CD14-positive monocyte (primary cell): Measurements from ENCODE around the gene IQGAP2. TPM values are rescaled to one million over a fixed set of nuclear protein-coding genes. Genes with fewer than 3 reads are reported as not detected.

ENCODE experiments used
- DNase-seq, 3 donors: peaks; one replicate each; pipeline ENCODE4 v3.0.0-alpha.2; 2011 to 2022
- H2AFZ ChIP-seq: 2 replicates; pipeline ENCODE4 v1.6.0; 2012; ENCODE audit warnings: mild to moderate bottlenecking, low read depth, low read length, inconsistent platforms; ENCODE audit not compliant: insufficient read depth, poor library complexity, severe bottlenecking
- H3K27ac ChIP-seq, 2 donors: 1 replicate in 1 of 2; 2 replicates in 1 of 2; pipeline ENCODE4 v1.5.1; 2012 to 2013; ENCODE audit warnings: low read length in 2 of 2, control low read depth in 1 of 2, inconsistent platforms in 1 of 2, low read depth in 1 of 2, mild to moderate bottlenecking in 1 of 2
- H3K27me3 ChIP-seq, 2 donors: one replicate each; pipeline versions ENCODE4 v1.6.0 to v1.6.1; 2011 to 2013; ENCODE audit warnings: low read length in 2 of 2; ENCODE audit not compliant: control insufficient read depth in 2 of 2, insufficient read depth in 2 of 2
- H3K36me3 ChIP-seq, 2 donors: replicated peaks in 1 of 2; 1 replicate in 1 of 2; 2 replicates in 1 of 2; pipeline versions ENCODE4 v1.5.1 to v1.6.1; 2012 to 2013; ENCODE audit warnings: low read length in 2 of 2, control low read depth in 1 of 2, inconsistent platforms in 1 of 2, mild to moderate bottlenecking in 1 of 2; ENCODE audit not compliant: insufficient read depth in 2 of 2, control insufficient read depth in 1 of 2
- H3K4me1 ChIP-seq, 2 donors: 1 replicate in 1 of 2; 2 replicates in 1 of 2; pipeline versions ENCODE4 v1.5.1 to v1.6.1; 2012 to 2013; ENCODE audit warnings: low read length in 2 of 2, control low read depth in 1 of 2, inconsistent platforms in 1 of 2, mild to moderate bottlenecking in 1 of 2, moderate library complexity in 1 of 2; ENCODE audit not compliant: insufficient read depth in 2 of 2, control insufficient read depth in 1 of 2
- H3K4me2 ChIP-seq: replicated peaks from 2 replicates; pipeline ENCODE3; 2012; ENCODE audit warnings: low read length, moderate library complexity, mild to moderate bottlenecking; ENCODE audit not compliant: poor library complexity, severe bottlenecking; ENCODE audit errors: extremely low read depth
- H3K4me3 ChIP-seq, 3 experiments: fragments of 200-600 bp in 1 of 3; sonication (generic) in 1 of 3; replicated peaks in 1 of 3; 1 replicate in 2 of 3; 2 replicates in 1 of 3; pipeline ENCODE4 v1.5.1; 2011 to 2013; ENCODE audit warnings: low read length in 3 of 3, mild to moderate bottlenecking in 3 of 3, control low read depth in 2 of 3, low read depth in 2 of 3, inconsistent platforms in 1 of 3, moderate library complexity in 1 of 3
- H3K79me2 ChIP-seq: 2 replicates; pipeline ENCODE4 v1.6.0; 2012; ENCODE audit warnings: mild to moderate bottlenecking, control low read depth, inconsistent platforms, low read length, moderate library complexity; ENCODE audit not compliant: insufficient read depth
- H3K9ac ChIP-seq: 2 replicates; pipeline ENCODE4 v1.6.0; 2017; ENCODE audit warnings: low read length, mild to moderate bottlenecking; ENCODE audit not compliant: insufficient read depth, poor library complexity, severe bottlenecking
- H3K9me3 ChIP-seq, 2 donors: replicated peaks in 1 of 2; 1 replicate in 1 of 2; 2 replicates in 1 of 2; pipeline versions ENCODE4 v1.5.1 to v1.6.1; 2012 to 2013; ENCODE audit warnings: low read length in 2 of 2, control low read depth in 1 of 2; ENCODE audit not compliant: control insufficient read depth in 1 of 2, insufficient read depth in 1 of 2
- H4K20me1 ChIP-seq: 2 replicates; pipeline ENCODE4 v1.6.0; 2012; ENCODE audit warnings: mild to moderate bottlenecking, low read length, control low read depth, moderate library complexity; ENCODE audit not compliant: insufficient read depth
- H3K27ac Mint-ChIP-seq, 7 donors: one replicate each; pipeline ENCODE4 v1.8.0; 2020; ENCODE audit warnings: mild to moderate bottlenecking in 7 of 7, mixed read lengths in 7 of 7, moderate library complexity in 6 of 7, inconsistent platforms in 2 of 7
- H3K27me3 Mint-ChIP-seq, 3 donors: one replicate each; pipeline ENCODE4 v1.8.0; 2021 to 2022; ENCODE audit warnings: low read depth in 3 of 3, mild to moderate bottlenecking in 3 of 3, mixed read lengths in 3 of 3, moderate library complexity in 3 of 3, inconsistent platforms in 1 of 3
- H3K36me3 Mint-ChIP-seq, 2 donors: one replicate each; pipeline ENCODE4 v1.8.0; 2020; ENCODE audit warnings: mixed read lengths in 2 of 2, inconsistent platforms in 1 of 2, mild to moderate bottlenecking in 1 of 2
- H3K4me1 Mint-ChIP-seq: one replicate; pipeline ENCODE4 v1.8.0; 2020; ENCODE audit warnings: mild to moderate bottlenecking, mixed read lengths
- H3K4me3 Mint-ChIP-seq, 2 donors: one replicate each; pipeline ENCODE4 v1.8.0; 2020; ENCODE audit warnings: mild to moderate bottlenecking in 2 of 2, mixed read lengths in 2 of 2, moderate library complexity in 1 of 2
- H3K9me3 Mint-ChIP-seq, 7 donors: one replicate each; pipeline ENCODE4 v1.8.0; 2020 to 2022; ENCODE audit warnings: mixed read lengths in 7 of 7, mild to moderate bottlenecking in 6 of 7, moderate library complexity in 6 of 7, inconsistent platforms in 2 of 7
- WGBS: methylation state at CpG from one replicate; pipeline ENCODE4 v1.1.5; 2013; ENCODE audit warnings: missing lambda C conversion rate; ENCODE audit not compliant: insufficient coverage; 5-methylcytosine and 5-hydroxymethylcytosine counted together
- intact Hi-C, 2 donors: fragments of 100-400 bp; cut with micrococcal nuclease; formaldehyde crosslinking; loops; one replicate each; pipeline versions ENCODE4 v1.15.0 to v1.15.1; 2023
- polyA plus RNA-seq, 3 donors: library from polyadenylated mRNA; depleted of rRNA in 1 of 3; unstranded in 2 of 3; stranded (reverse) in 1 of 3; fragments of 300-500 nt in 2 of 3; fragments of >200 nt in 1 of 3; fragmentation: Illumina TruSeq in 2 of 3; gene quantifications; 1 replicate in 2 of 3; 2 replicates in 1 of 3; pipeline ENCODE4 v1.2.3, GENCODE V29; 2012 to 2021
- TF ChIP-seq, protein P1 (sequence below): fragments of 200-600 bp; IDR thresholded peaks from one replicate; pipeline ENCODE4 v1.8.0; 2022; ENCODE audit warnings: antibody characterized with exemption, mild to moderate bottlenecking

IQGAP2 gene
- polyA plus RNA-seq, 3 donors: 21.4 to 50.9 (median 35.4) TPM

DNA sequence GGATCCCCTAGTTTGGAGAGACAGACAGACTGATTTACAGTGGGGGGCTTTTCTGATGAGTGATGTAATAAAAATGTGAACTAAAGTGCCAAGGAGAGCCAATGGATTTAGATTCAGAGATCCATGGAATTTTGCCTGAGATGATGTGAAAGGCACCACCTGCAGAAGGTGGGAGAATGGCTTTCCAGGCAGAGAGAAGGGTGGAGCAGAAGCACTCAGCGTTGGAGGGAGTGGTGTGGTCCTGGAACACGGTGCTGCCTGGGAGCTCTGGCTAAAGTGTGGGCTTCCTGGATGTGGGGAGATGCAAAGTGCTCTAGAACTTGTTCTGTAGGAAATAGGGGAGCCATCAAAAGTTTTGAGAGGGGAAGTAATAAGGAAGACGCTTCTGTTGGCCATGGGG, 57.0 kb downstream of the IQGAP2 start:
- Mint-ChIP-seq H3K36me3 (peaks cover 41 to 45% of the 10 kb centered on the region in 2 donors), H3K27ac (peak overlapping the region in 2 of 7 donors; percentile 21 to 41), H3K9me3 (peaks cover 0 to 2% (median 0%) of the 10 kb centered on the region in 7 donors), H3K27me3 (no peaks in the 10 kb centered on the region), H3K4me1 (peaks cover 33% of the 10 kb centered on the region), H3K4me3 (no peak overlapping the region)
- TF ChIP-seq, protein P1, sequence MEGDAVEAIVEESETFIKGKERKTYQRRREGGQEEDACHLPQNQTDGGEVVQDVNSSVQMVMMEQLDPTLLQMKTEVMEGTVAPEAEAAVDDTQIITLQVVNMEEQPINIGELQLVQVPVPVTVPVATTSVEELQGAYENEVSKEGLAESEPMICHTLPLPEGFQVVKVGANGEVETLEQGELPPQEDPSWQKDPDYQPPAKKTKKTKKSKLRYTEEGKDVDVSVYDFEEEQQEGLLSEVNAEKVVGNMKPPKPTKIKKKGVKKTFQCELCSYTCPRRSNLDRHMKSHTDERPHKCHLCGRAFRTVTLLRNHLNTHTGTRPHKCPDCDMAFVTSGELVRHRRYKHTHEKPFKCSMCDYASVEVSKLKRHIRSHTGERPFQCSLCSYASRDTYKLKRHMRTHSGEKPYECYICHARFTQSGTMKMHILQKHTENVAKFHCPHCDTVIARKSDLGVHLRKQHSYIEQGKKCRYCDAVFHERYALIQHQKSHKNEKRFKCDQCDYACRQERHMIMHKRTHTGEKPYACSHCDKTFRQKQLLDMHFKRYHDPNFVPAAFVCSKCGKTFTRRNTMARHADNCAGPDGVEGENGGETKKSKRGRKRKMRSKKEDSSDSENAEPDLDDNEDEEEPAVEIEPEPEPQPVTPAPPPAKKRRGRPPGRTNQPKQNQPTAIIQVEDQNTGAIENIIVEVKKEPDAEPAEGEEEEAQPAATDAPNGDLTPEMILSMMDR: no peak
- Histone ChIP-seq H4K20me1 (peaks cover 90% of the 10 kb centered on the region), H3K27ac (no peak overlapping the region), H3K27me3 (no peaks in the 10 kb centered on the region), H3K4me1 (peaks cover 19 to 26% of the 10 kb centered on the region in 2 donors), H3K36me3 (peaks cover 15 to 35% of the 10 kb centered on the region in 2 donors), H3K79me2 (peaks cover 91% of the 10 kb centered on the region), H3K4me3 (no peak overlapping the region), H2AFZ (no peak overlapping the region), H3K4me2 (no peak overlapping the region), H3K9ac (no peak overlapping the region), H3K9me3 (no peaks in the 10 kb centered on the region)
- intact Hi-C loops: loop anchor here in 1 of 2 donors (10.0 kb wide), 1 partner anchor 55 kb away; the partner anchor contains the start of gene IQGAP2
- whole genome bisulfite sequencing: 94% methylated on average over 3 of the region's 3 CpGs
- DNase-seq: no peak

DNA sequence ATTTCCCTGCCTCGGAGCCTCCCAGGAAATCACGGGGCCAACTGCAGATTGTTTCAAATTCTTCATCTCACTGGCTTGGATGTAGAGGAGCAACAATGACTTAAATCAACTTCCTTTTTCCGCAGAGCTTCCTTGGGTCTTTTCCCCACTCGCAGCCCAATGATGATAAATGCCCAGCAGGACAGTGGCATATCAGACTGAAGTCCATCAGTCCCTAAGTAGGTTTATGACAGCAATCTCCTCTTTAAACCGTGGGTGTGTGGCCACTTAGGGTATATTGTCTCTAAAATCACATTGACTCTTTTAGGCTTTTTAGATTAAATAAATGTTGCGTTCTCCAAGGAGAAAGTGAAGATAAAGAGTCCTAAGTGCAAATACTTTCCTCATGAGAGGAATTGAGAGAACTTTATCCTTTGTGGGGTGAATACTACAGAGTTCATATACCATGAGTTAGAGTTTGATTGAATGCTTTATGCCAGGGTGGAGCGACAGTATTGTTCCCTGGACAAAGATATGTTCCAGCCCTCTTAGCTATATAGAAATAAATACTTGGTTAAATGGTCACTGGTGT, 59.1 kb downstream of the IQGAP2 start:
- H3K4me3 Mint-ChIP-seq: no peak overlapping the region
- no peak overlapping the region for H3K27ac ChIP-seq
- no peaks in the 10 kb centered on the region for H3K27me3 ChIP-seq
- no peak overlapping the region for H3K9ac ChIP-seq
- peak overlapping the region in 4 of 7 donors; percentile 2 to 52 (median 17) for H3K27ac Mint-ChIP-seq
- H3K4me1 ChIP-seq: peaks cover 7 to 16% of the 10 kb centered on the region in 2 donors
- no peak overlapping the region for H2AFZ ChIP-seq
- no peak overlapping the region for H3K4me2 ChIP-seq
- DNase-seq: no peak
- no peak overlapping the region for H3K4me3 ChIP-seq
- WGBS: 81% methylated on average over 5 of the region's 7 CpGs
- intact Hi-C loops: loop anchor here in 1 of 2 donors (10.0 kb wide), 1 partner anchor 57 kb away; the partner anchor contains the start of gene IQGAP2
- H3K27me3 Mint-ChIP-seq: no peaks in the 10 kb centered on the region
- H3K4me1 Mint-ChIP-seq: peaks cover 20% of the 10 kb centered on the region
- H3K79me2 ChIP-seq: peaks cover 89% of the 10 kb centered on the region
- H3K36me3 ChIP-seq: peaks cover 18 to 49% of the 10 kb centered on the region in 2 donors
- H3K9me3 ChIP-seq: no peaks in the 10 kb centered on the region
- H3K36me3 Mint-ChIP-seq: peaks cover 50 to 51% of the 10 kb centered on the region in 2 donors
- H4K20me1 ChIP-seq: peaks cover 80% of the 10 kb centered on the region
- peaks cover 0 to 2% (median 0%) of the 10 kb centered on the region in 7 donors for H3K9me3 Mint-ChIP-seq
- TF ChIP-seq, protein P1: no peak
